Activated naive CD4-positive, alpha-beta T cell treated with anti-CD3 and anti-CD28 coated beads, Interleukin-2, amount 50 U/mL, for 72 hours (primary cell): ENCODE data around the gene SOS2. TPM values are rescaled to one million over a fixed set of nuclear protein-coding genes. Genes with fewer than 3 reads are reported as not detected.
"Not testable (repeated sequence)": the region's sequence is repeated elsewhere in the genome, so short reads cannot be mapped to it uniquely, and the experiment has no call there.

Source experiments
- ATAC-seq, 2 donors: fragments of 150-1000 bp; cut with Tn5 transposase; 2 replicates each; pipeline ENCODE4 v1.10.0; 2021; ENCODE audit warnings: mild to moderate bottlenecking in 2 of 2, moderate library complexity in 2 of 2
- DNase-seq, 2 donors: peaks; one replicate each; pipeline ENCODE4 v3.0.0; 2021 to 2022; ENCODE audit warnings: low spot score in 2 of 2
- H3K27ac Mint-ChIP-seq, 2 donors: one replicate each; pipeline ENCODE4 v1.8.0; 2022; ENCODE audit warnings: mild to moderate bottlenecking in 2 of 2, mixed read lengths in 2 of 2
- H3K36me3 Mint-ChIP-seq, 2 donors: one replicate each; pipeline ENCODE4 v1.8.0; 2022; ENCODE audit warnings: mixed read lengths in 2 of 2
- H3K9me3 Mint-ChIP-seq, 2 donors: one replicate each; pipeline ENCODE4 v1.8.0; 2022; ENCODE audit warnings: mixed read lengths in 2 of 2
- total RNA-seq, 2 donors: library from RNA; stranded (reverse); gene quantifications; one replicate each; pipeline ENCODE4 v1.2.3, GENCODE V29; 2022

The SOS2 gene
- total RNA-seq, 2 donors from 2014 or later, result 22.5 to 33.1 TPM

- H3K9me3 Mint-ChIP-seq, result no peaks in the 10 kb centered on the region
- peak overlapping the region; percentile 91 to 97 for H3K27ac Mint-ChIP-seq
- DNase-seq (no peak), ATAC-seq (no peak)
- peaks cover 6 to 15% of the 10 kb centered on the region in 2 donors for H3K36me3 Mint-ChIP-seq
Observed at GRCh38 chr14:50084666-50085065, 146.7 kb downstream of the SOS2 start.

GRCh38 chr14:50083467-50084337 is 147.7 kb downstream of the SOS2 start:
- ATAC-seq, result peak; percentile 59 to 78
- H3K36me3 Mint-ChIP-seq, result peaks cover 10 to 18% of the 10 kb centered on the region in 2 donors
- peak; percentile 56 to 83 for DNase-seq
- peak overlapping the region; percentile 34 to 97 for H3K27ac Mint-ChIP-seq
- no peaks in the 10 kb centered on the region for H3K9me3 Mint-ChIP-seq

GRCh38 chr14:50082784-50083466 is 148.5 kb downstream of the SOS2 start:
- peak; percentile 77 to 89 for DNase-seq
- H3K36me3 Mint-ChIP-seq, result peaks cover 11 to 26% of the 10 kb centered on the region in 2 donors
- H3K27ac Mint-ChIP-seq, result peak overlapping the region; percentile 34 to 97
- H3K9me3 Mint-ChIP-seq, result no peaks in the 10 kb centered on the region
- peak; percentile 78 to 85 for ATAC-seq

GRCh38 chr14:50082308-50082742 is 149.1 kb downstream of the SOS2 start:
- ATAC-seq (no peak), DNase-seq (no peak)
- H3K27ac Mint-ChIP-seq, result peak overlapping the region; percentile 34 to 97
- H3K36me3 Mint-ChIP-seq, result peaks cover 11 to 27% of the 10 kb centered on the region in 2 donors
- H3K9me3 Mint-ChIP-seq, result no peaks in the 10 kb centered on the region

- H3K36me3 Mint-ChIP-seq, result peaks cover 16 to 32% of the 10 kb centered on the region in 2 donors
- H3K9me3 Mint-ChIP-seq, H3K27ac Mint-ChIP-seq, DNase-seq, ATAC-seq: not testable (repeated sequence)
Observed at GRCh38 chr14:50079103-50079502, 152.3 kb downstream of the SOS2 start.

- H3K9me3 Mint-ChIP-seq, DNase-seq, H3K27ac Mint-ChIP-seq, ATAC-seq: not testable (repeated sequence)
- H3K36me3 Mint-ChIP-seq, result peaks cover 15 to 44% of the 10 kb centered on the region in 2 donors
Observed at GRCh38 chr14:50073663-50074062, 157.7 kb downstream of the SOS2 start.

- H3K9me3 Mint-ChIP-seq, result peaks cover 4 to 12% of the 10 kb centered on the region in 2 donors
- DNase-seq (no peak), ATAC-seq (no peak)
- no peak overlapping the region for H3K27ac Mint-ChIP-seq
- peaks cover 20 to 48% of the 10 kb centered on the region in 2 donors for H3K36me3 Mint-ChIP-seq
Observed at GRCh38 chr14:50072395-50072794, 159.0 kb downstream of the SOS2 start.

- DNase-seq (no peak), ATAC-seq (no peak)
- peak overlapping the region in 1 of 2 donors; percentile 46 for H3K27ac Mint-ChIP-seq
- peaks cover 29 to 54% of the 10 kb centered on the region in 2 donors for H3K36me3 Mint-ChIP-seq
- peaks cover 4 to 12% of the 10 kb centered on the region in 2 donors for H3K9me3 Mint-ChIP-seq
Observed at GRCh38 chr14:50070840-50071548, 160.4 kb downstream of the SOS2 start.

- H3K27ac Mint-ChIP-seq, result no peak overlapping the region
- DNase-seq, result no peak
- peak in 1 of 2 donors; percentile 53 for ATAC-seq
Observed at GRCh38 chr14:50070230-50070629, 161.1 kb downstream of the SOS2 start.

GRCh38 chr14:50069325-50069724 is 162.1 kb downstream of the SOS2 start:
- ATAC-seq (no peak), DNase-seq (no peak)
- Mint-ChIP-seq H3K9me3 (peaks cover 0 to 8% of the 10 kb centered on the region in 2 donors), H3K36me3 (peaks cover 28 to 49% of the 10 kb centered on the region in 2 donors), H3K27ac (peak overlapping the region in 1 of 2 donors; percentile 83)

More at GRCh38 chr14:50070230-50070629, 161.1 kb downstream of the SOS2 start:
- Mint-ChIP-seq H3K36me3 (peaks cover 33 to 54% of the 10 kb centered on the region in 2 donors), H3K9me3 (peaks cover 4 to 12% of the 10 kb centered on the region in 2 donors)

GRCh38 chr14:50068496-50068895 is 162.9 kb downstream of the SOS2 start:
- Mint-ChIP-seq H3K9me3 (peaks cover 0 to 8% of the 10 kb centered on the region in 2 donors), H3K36me3 (peaks cover 28 to 49% of the 10 kb centered on the region in 2 donors), H3K27ac (no peak overlapping the region)
- DNase-seq, result peak in 1 of 2 donors; percentile 30
- ATAC-seq, result no peak

GRCh38 chr14:50067723-50068495 is 163.5 kb downstream of the SOS2 start:
- Mint-ChIP-seq H3K27ac (no peak overlapping the region), H3K36me3 (peaks cover 26 to 44% of the 10 kb centered on the region in 2 donors), H3K9me3 (peaks cover 0 to 5% of the 10 kb centered on the region in 2 donors)
- ATAC-seq (peak in 1 of 2 donors; percentile 6), DNase-seq (peak in 1 of 2 donors; percentile 53)

Other genes starting within 250 kb of the SOS2 start
- gene VCPKMT, start 115.0 kb downstream of the SOS2 start, total RNA-seq, result 10 to 100 TPM in 1 of 2 donors, 1 to 10 TPM in 1; 6.9 to 18.8 TPM
- 10 to 100 TPM; 17.3 to 20.7 TPM for gene L2HGDH, start 80.7 kb upstream of the SOS2 start, total RNA-seq
- gene DMAC2L, start 80.7 kb upstream of the SOS2 start, total RNA-seq, result 10 to 100 TPM; 13.6 to 17.2 TPM
- 1 to 10 TPM; 4.3 to 6.1 TPM for gene CDKL1, start 165.3 kb upstream of the SOS2 start, total RNA-seq